H9 (cell line): ENCODE results near the gene GRK3. TPM values are rescaled to one million over a fixed set of nuclear protein-coding genes. Genes with fewer than 3 reads are reported as not detected.

Experiments
- DNase-seq: peaks from one replicate; pipeline ENCODE4 v3.0.0-alpha.2; 2017
- H2AFZ ChIP-seq: one replicate; pipeline ENCODE4 v1.6.1; 2013; ENCODE audit warnings: mild to moderate bottlenecking, low read length, control low read depth, moderate library complexity
- H2AK5ac ChIP-seq: 2 replicates; pipeline ENCODE4 v1.6.1; 2013; ENCODE audit warnings: low read length, control low read depth, mixed read lengths; ENCODE audit not compliant: insufficient read length
- H2BK120ac ChIP-seq: one replicate; pipeline ENCODE4 v1.6.1; 2013; ENCODE audit warnings: low read depth, mild to moderate bottlenecking, low read length, control low read depth, inconsistent platforms; ENCODE audit not compliant: poor library complexity, severe bottlenecking
- H2BK12ac ChIP-seq: 2 replicates; pipeline ENCODE4 v1.6.1; 2013; ENCODE audit warnings: low read length, control low read depth, mixed read lengths, low read depth; ENCODE audit not compliant: insufficient read length
- H2BK15ac ChIP-seq: 2 replicates; pipeline ENCODE4 v1.6.1; 2013; ENCODE audit warnings: low read depth, low read length, control low read depth
- H2BK20ac ChIP-seq: one replicate; pipeline ENCODE4 v1.6.1; 2013; ENCODE audit warnings: low read depth, mild to moderate bottlenecking, low read length, control low read depth, inconsistent platforms; ENCODE audit not compliant: poor library complexity, severe bottlenecking
- H2BK5ac ChIP-seq: 2 replicates; pipeline ENCODE4 v1.6.1; 2013; ENCODE audit warnings: low read length, control low read depth, mixed read lengths; ENCODE audit not compliant: insufficient read length
- H3K14ac ChIP-seq: 2 replicates; pipeline ENCODE4 v1.6.1; 2013; ENCODE audit warnings: low read length, control low read depth; ENCODE audit not compliant: insufficient read depth
- H3K18ac ChIP-seq: 2 replicates; pipeline ENCODE4 v1.6.1; 2013; ENCODE audit warnings: low read depth, mild to moderate bottlenecking, mixed read lengths, low read length, control low read depth; ENCODE audit not compliant: insufficient read length
- H3K23ac ChIP-seq: 2 replicates; pipeline ENCODE4 v1.6.1; 2013; ENCODE audit warnings: low read length, control low read depth, mixed read lengths, low read depth; ENCODE audit not compliant: insufficient read length
- H3K23me2 ChIP-seq: 2 replicates; pipeline ENCODE4 v1.6.1; 2013; ENCODE audit warnings: low read depth, mild to moderate bottlenecking, mixed read lengths, low read length, control low read depth; ENCODE audit not compliant: insufficient read length, poor library complexity, severe bottlenecking
- H3K27ac ChIP-seq: 2 replicates; pipeline ENCODE4 v1.5.1; 2013; ENCODE audit warnings: low read length, control low read depth, mixed read lengths, low read depth; ENCODE audit not compliant: insufficient read length
- H3K27me3 ChIP-seq: 2 replicates; pipeline ENCODE4 v1.6.1; 2013; ENCODE audit warnings: low read length, control low read depth, inconsistent platforms; ENCODE audit not compliant: insufficient read depth
- H3K4ac ChIP-seq: 2 replicates; pipeline ENCODE4 v1.6.1; 2013; ENCODE audit warnings: low read depth, mild to moderate bottlenecking, control low read depth, inconsistent platforms, low read length, moderate library complexity
- H3K4me1 ChIP-seq: 2 replicates; pipeline ENCODE4 v1.6.1; 2013; ENCODE audit warnings: low read length, control low read depth, inconsistent platforms; ENCODE audit not compliant: insufficient read depth
- H3K4me2 ChIP-seq: 2 replicates; pipeline ENCODE4 v1.6.1; 2013; ENCODE audit warnings: low read length, control low read depth, mixed read lengths; ENCODE audit not compliant: insufficient read length, insufficient read depth
- H3K56ac ChIP-seq: 2 replicates; pipeline ENCODE4 v1.6.1; 2013; ENCODE audit warnings: low read depth, mild to moderate bottlenecking, mixed read lengths, low read length, control low read depth; ENCODE audit not compliant: insufficient read length
- H3K79me1 ChIP-seq: 2 replicates; pipeline ENCODE4 v1.6.1; 2013; ENCODE audit warnings: low read depth, mild to moderate bottlenecking, moderate library complexity, low read length, control low read depth, inconsistent platforms; ENCODE audit not compliant: insufficient read depth, poor library complexity, severe bottlenecking
- H3K79me2 ChIP-seq: 2 replicates; pipeline ENCODE4 v1.6.1; 2013; ENCODE audit warnings: low read length, control low read depth, inconsistent platforms; ENCODE audit not compliant: insufficient read depth
- H3K9ac ChIP-seq: 2 replicates; pipeline ENCODE4 v1.6.1; 2013; ENCODE audit warnings: low read length, control low read depth, mixed read lengths; ENCODE audit not compliant: insufficient read length; ENCODE audit errors: extremely low read depth
- H3K9me3 ChIP-seq: one replicate; pipeline ENCODE4 v1.6.1; 2013; ENCODE audit warnings: low read depth, low read length, inconsistent platforms; ENCODE audit not compliant: control insufficient read depth
- H3T11ph ChIP-seq: one replicate; pipeline ENCODE4 v1.6.1; 2013; ENCODE audit warnings: mild to moderate bottlenecking, low read length, control low read depth, inconsistent platforms
- H4K20me1 ChIP-seq: one replicate; pipeline ENCODE4 v1.6.1; 2013; ENCODE audit not compliant: control insufficient read depth, insufficient read length, insufficient read depth
- H4K5ac ChIP-seq: 2 replicates; pipeline ENCODE4 v1.6.1; 2013; ENCODE audit warnings: low read depth, mild to moderate bottlenecking, mixed read lengths, low read length, control low read depth; ENCODE audit not compliant: insufficient read length
- H4K8ac ChIP-seq: replicated peaks from 2 replicates; pipeline ENCODE4 v1.6.1; 2013; ENCODE audit warnings: low read length, control low read depth, mixed read lengths, low read depth; ENCODE audit not compliant: insufficient read length
- H4K91ac ChIP-seq: 2 replicates; pipeline ENCODE4 v1.6.1; 2013; ENCODE audit warnings: low read depth, mild to moderate bottlenecking, moderate library complexity, mixed read lengths, low read length, control low read depth; ENCODE audit not compliant: insufficient read length
- H3K27ac Mint-ChIP-seq, 3 experiments: 2 replicates in 2 of 3; 3 replicates in 1 of 3; pipeline ENCODE4 v1.8.0; 2020 to 2021; ENCODE audit warnings: mixed read lengths in 3 of 3, mild to moderate bottlenecking in 1 of 3, moderate library complexity in 1 of 3
- H3K27me3 Mint-ChIP-seq: 2 replicates; pipeline ENCODE4 v1.8.0; 2021; ENCODE audit warnings: low read depth, mild to moderate bottlenecking, moderate library complexity, mixed read lengths
- H3K36me3 Mint-ChIP-seq, 3 experiments: 2 replicates in 2 of 3; 3 replicates in 1 of 3; pipeline ENCODE4 v1.8.0; 2020 to 2021; ENCODE audit warnings: low read depth in 3 of 3, mixed read lengths in 3 of 3; ENCODE audit not compliant: insufficient read depth in 1 of 3
- H3K4me1 Mint-ChIP-seq, 2 experiments: 2 replicates each; pipeline ENCODE4 v1.8.0; 2020; ENCODE audit warnings: mixed read lengths in 2 of 2
- H3K4me3 Mint-ChIP-seq, 2 experiments: 2 replicates in 1 of 2; 3 replicates in 1 of 2; pipeline ENCODE4 v1.8.0; 2020 to 2021; ENCODE audit warnings: mild to moderate bottlenecking in 2 of 2, mixed read lengths in 2 of 2, moderate library complexity in 1 of 2
- H3K9me3 Mint-ChIP-seq, 2 experiments: 2 replicates in 1 of 2; 3 replicates in 1 of 2; pipeline ENCODE4 v1.8.0; 2020; ENCODE audit warnings: mild to moderate bottlenecking in 2 of 2, mixed read lengths in 2 of 2, moderate library complexity in 1 of 2
- WGBS: extraction: QIAGEN DNeasy Blood & Tissue Kit; methylation state at CpG from one replicate; pipeline ENCODE4 v1.1.7; 2013; ENCODE audit warnings: missing lambda C conversion rate, low lambda C conversion rate, mixed read lengths; ENCODE audit not compliant: insufficient read length; ENCODE audit errors: extremely low coverage; 5-methylcytosine and 5-hydroxymethylcytosine counted together
- total RNA-seq: library from RNA; stranded (reverse); gene quantifications from 2 replicates; pipeline ENCODE4 v1.2.1, GENCODE V29; 2021
- TF ChIP-seq, protein P1 (sequence below): fragments of 200-600 bp; sonication (generic); conservative IDR thresholded peaks from 3 replicates; pipeline ENCODE4 v1.8.0; 2021; ENCODE audit warnings: antibody characterized with exemption, mild to moderate bottlenecking

GRK3 gene
- total RNA-seq, 1 experiment from 2014 or later, result 23.9 TPM

DNA sequence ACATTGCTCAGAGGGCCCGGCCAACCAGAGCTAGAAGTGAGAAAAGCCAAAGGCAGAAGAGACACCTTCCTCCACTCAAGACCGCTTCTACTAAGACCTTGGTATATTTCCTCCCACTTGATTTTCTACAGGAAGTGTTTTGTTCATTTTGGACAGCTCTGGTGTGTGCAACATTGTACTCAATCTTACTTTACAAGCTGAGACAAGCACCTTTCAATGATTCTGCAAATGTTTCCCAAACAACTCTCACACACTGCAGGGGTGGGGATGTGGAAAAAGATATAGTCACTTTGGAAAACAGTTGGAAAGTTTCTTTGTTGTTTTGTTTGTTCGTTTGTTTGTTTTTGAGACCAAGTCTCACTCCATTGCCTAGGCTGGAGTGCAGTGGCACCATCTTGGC is 193.2 kb downstream of the GRK3 start:
- TF ChIP-seq, protein P1, sequence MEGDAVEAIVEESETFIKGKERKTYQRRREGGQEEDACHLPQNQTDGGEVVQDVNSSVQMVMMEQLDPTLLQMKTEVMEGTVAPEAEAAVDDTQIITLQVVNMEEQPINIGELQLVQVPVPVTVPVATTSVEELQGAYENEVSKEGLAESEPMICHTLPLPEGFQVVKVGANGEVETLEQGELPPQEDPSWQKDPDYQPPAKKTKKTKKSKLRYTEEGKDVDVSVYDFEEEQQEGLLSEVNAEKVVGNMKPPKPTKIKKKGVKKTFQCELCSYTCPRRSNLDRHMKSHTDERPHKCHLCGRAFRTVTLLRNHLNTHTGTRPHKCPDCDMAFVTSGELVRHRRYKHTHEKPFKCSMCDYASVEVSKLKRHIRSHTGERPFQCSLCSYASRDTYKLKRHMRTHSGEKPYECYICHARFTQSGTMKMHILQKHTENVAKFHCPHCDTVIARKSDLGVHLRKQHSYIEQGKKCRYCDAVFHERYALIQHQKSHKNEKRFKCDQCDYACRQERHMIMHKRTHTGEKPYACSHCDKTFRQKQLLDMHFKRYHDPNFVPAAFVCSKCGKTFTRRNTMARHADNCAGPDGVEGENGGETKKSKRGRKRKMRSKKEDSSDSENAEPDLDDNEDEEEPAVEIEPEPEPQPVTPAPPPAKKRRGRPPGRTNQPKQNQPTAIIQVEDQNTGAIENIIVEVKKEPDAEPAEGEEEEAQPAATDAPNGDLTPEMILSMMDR, result no peak
- H3K56ac ChIP-seq, result no peak overlapping the region
- H3K9ac ChIP-seq, result no peak overlapping the region
- H3K27ac ChIP-seq, result no peak overlapping the region
- Mint-ChIP-seq H3K36me3 (peaks cover 0 to 2% (median 0%) of the 10 kb centered on the region in 3 experiments; a peak in 1 of 7 replicates), H3K27ac (no peak overlapping the region), H3K4me3 (no peak overlapping the region), H3K9me3 (peaks cover 0 to 3% of the 10 kb centered on the region in 2 experiments; a peak in 1 of 5 replicates), H3K27me3 (peaks cover 2% of the 10 kb centered on the region), H3K4me1 (no peaks in the 10 kb centered on the region)
- WGBS, result no CpG with 5 or more reads among the region's 3 CpGs
- no peak overlapping the region for H2BK20ac ChIP-seq
- H4K20me1 ChIP-seq, result no peaks in the 10 kb centered on the region
- H2BK15ac ChIP-seq, result no peak overlapping the region
- H3K27me3 ChIP-seq, result no peaks in the 10 kb centered on the region
- H4K91ac ChIP-seq, result no peak overlapping the region
- no peak overlapping the region for H3K4ac ChIP-seq
- H3T11ph ChIP-seq, result no peak overlapping the region
- H2BK120ac ChIP-seq, result no peak overlapping the region
- H3K79me1 ChIP-seq, result no peaks in the 10 kb centered on the region
- H4K8ac ChIP-seq, result no peak overlapping the region
- H4K5ac ChIP-seq, result no peak overlapping the region
- H3K9me3 ChIP-seq, result no peaks in the 10 kb centered on the region
- H3K18ac ChIP-seq, result no peak overlapping the region
- H3K79me2 ChIP-seq, result no peaks in the 10 kb centered on the region
- DNase-seq, result no peak
- H3K4me1 ChIP-seq, result no peaks in the 10 kb centered on the region
- no peaks in the 10 kb centered on the region for H3K23me2 ChIP-seq
- no peak overlapping the region for H2BK12ac ChIP-seq
- no peak overlapping the region for H2AFZ ChIP-seq
- no peak overlapping the region for H2BK5ac ChIP-seq
- no peak overlapping the region for H3K4me2 ChIP-seq
- no peak overlapping the region for H2AK5ac ChIP-seq
- no peak overlapping the region for H3K14ac ChIP-seq
- no peak overlapping the region for H3K23ac ChIP-seq
